H9 (cell line): Measurements from ENCODE around the gene TMEM140. TPM values are rescaled to one million over a fixed set of nuclear protein-coding genes. Genes with fewer than 3 reads are reported as not detected.

ENCODE experiments used
- DNase-seq: peaks from one replicate; pipeline ENCODE4 v3.0.0-alpha.2; 2017
- H2AFZ ChIP-seq: one replicate; pipeline ENCODE4 v1.6.1; 2013; ENCODE audit warnings: mild to moderate bottlenecking, low read length, control low read depth, moderate library complexity
- H2AK5ac ChIP-seq: 2 replicates; pipeline ENCODE4 v1.6.1; 2013; ENCODE audit warnings: low read length, control low read depth, mixed read lengths; ENCODE audit not compliant: insufficient read length
- H2BK120ac ChIP-seq: one replicate; pipeline ENCODE4 v1.6.1; 2013; ENCODE audit warnings: low read depth, mild to moderate bottlenecking, low read length, control low read depth, inconsistent platforms; ENCODE audit not compliant: poor library complexity, severe bottlenecking
- H2BK12ac ChIP-seq: 2 replicates; pipeline ENCODE4 v1.6.1; 2013; ENCODE audit warnings: low read length, control low read depth, mixed read lengths, low read depth; ENCODE audit not compliant: insufficient read length
- H2BK15ac ChIP-seq: 2 replicates; pipeline ENCODE4 v1.6.1; 2013; ENCODE audit warnings: low read depth, low read length, control low read depth
- H2BK20ac ChIP-seq: one replicate; pipeline ENCODE4 v1.6.1; 2013; ENCODE audit warnings: low read depth, mild to moderate bottlenecking, low read length, control low read depth, inconsistent platforms; ENCODE audit not compliant: poor library complexity, severe bottlenecking
- H2BK5ac ChIP-seq: 2 replicates; pipeline ENCODE4 v1.6.1; 2013; ENCODE audit warnings: low read length, control low read depth, mixed read lengths; ENCODE audit not compliant: insufficient read length
- H3K14ac ChIP-seq: 2 replicates; pipeline ENCODE4 v1.6.1; 2013; ENCODE audit warnings: low read length, control low read depth; ENCODE audit not compliant: insufficient read depth
- H3K18ac ChIP-seq: 2 replicates; pipeline ENCODE4 v1.6.1; 2013; ENCODE audit warnings: low read depth, mild to moderate bottlenecking, mixed read lengths, low read length, control low read depth; ENCODE audit not compliant: insufficient read length
- H3K23ac ChIP-seq: 2 replicates; pipeline ENCODE4 v1.6.1; 2013; ENCODE audit warnings: low read length, control low read depth, mixed read lengths, low read depth; ENCODE audit not compliant: insufficient read length
- H3K23me2 ChIP-seq: 2 replicates; pipeline ENCODE4 v1.6.1; 2013; ENCODE audit warnings: low read depth, mild to moderate bottlenecking, mixed read lengths, low read length, control low read depth; ENCODE audit not compliant: insufficient read length, poor library complexity, severe bottlenecking
- H3K27ac ChIP-seq: 2 replicates; pipeline ENCODE4 v1.5.1; 2013; ENCODE audit warnings: low read length, control low read depth, mixed read lengths, low read depth; ENCODE audit not compliant: insufficient read length
- H3K27me3 ChIP-seq: 2 replicates; pipeline ENCODE4 v1.6.1; 2013; ENCODE audit warnings: low read length, control low read depth, inconsistent platforms; ENCODE audit not compliant: insufficient read depth
- H3K4ac ChIP-seq: 2 replicates; pipeline ENCODE4 v1.6.1; 2013; ENCODE audit warnings: low read depth, mild to moderate bottlenecking, control low read depth, inconsistent platforms, low read length, moderate library complexity
- H3K4me1 ChIP-seq: 2 replicates; pipeline ENCODE4 v1.6.1; 2013; ENCODE audit warnings: low read length, control low read depth, inconsistent platforms; ENCODE audit not compliant: insufficient read depth
- H3K4me2 ChIP-seq: 2 replicates; pipeline ENCODE4 v1.6.1; 2013; ENCODE audit warnings: low read length, control low read depth, mixed read lengths; ENCODE audit not compliant: insufficient read length, insufficient read depth
- H3K56ac ChIP-seq: 2 replicates; pipeline ENCODE4 v1.6.1; 2013; ENCODE audit warnings: low read depth, mild to moderate bottlenecking, mixed read lengths, low read length, control low read depth; ENCODE audit not compliant: insufficient read length
- H3K79me1 ChIP-seq: 2 replicates; pipeline ENCODE4 v1.6.1; 2013; ENCODE audit warnings: low read depth, mild to moderate bottlenecking, moderate library complexity, low read length, control low read depth, inconsistent platforms; ENCODE audit not compliant: insufficient read depth, poor library complexity, severe bottlenecking
- H3K79me2 ChIP-seq: 2 replicates; pipeline ENCODE4 v1.6.1; 2013; ENCODE audit warnings: low read length, control low read depth, inconsistent platforms; ENCODE audit not compliant: insufficient read depth
- H3K9ac ChIP-seq: 2 replicates; pipeline ENCODE4 v1.6.1; 2013; ENCODE audit warnings: low read length, control low read depth, mixed read lengths; ENCODE audit not compliant: insufficient read length; ENCODE audit errors: extremely low read depth
- H3K9me3 ChIP-seq: one replicate; pipeline ENCODE4 v1.6.1; 2013; ENCODE audit warnings: low read depth, low read length, inconsistent platforms; ENCODE audit not compliant: control insufficient read depth
- H3T11ph ChIP-seq: one replicate; pipeline ENCODE4 v1.6.1; 2013; ENCODE audit warnings: mild to moderate bottlenecking, low read length, control low read depth, inconsistent platforms
- H4K20me1 ChIP-seq: one replicate; pipeline ENCODE4 v1.6.1; 2013; ENCODE audit not compliant: control insufficient read depth, insufficient read length, insufficient read depth
- H4K5ac ChIP-seq: 2 replicates; pipeline ENCODE4 v1.6.1; 2013; ENCODE audit warnings: low read depth, mild to moderate bottlenecking, mixed read lengths, low read length, control low read depth; ENCODE audit not compliant: insufficient read length
- H4K8ac ChIP-seq: replicated peaks from 2 replicates; pipeline ENCODE4 v1.6.1; 2013; ENCODE audit warnings: low read length, control low read depth, mixed read lengths, low read depth; ENCODE audit not compliant: insufficient read length
- H4K91ac ChIP-seq: 2 replicates; pipeline ENCODE4 v1.6.1; 2013; ENCODE audit warnings: low read depth, mild to moderate bottlenecking, moderate library complexity, mixed read lengths, low read length, control low read depth; ENCODE audit not compliant: insufficient read length
- H3K27ac Mint-ChIP-seq, 3 experiments: 2 replicates in 2 of 3; 3 replicates in 1 of 3; pipeline ENCODE4 v1.8.0; 2020 to 2021; ENCODE audit warnings: mixed read lengths in 3 of 3, mild to moderate bottlenecking in 1 of 3, moderate library complexity in 1 of 3
- H3K27me3 Mint-ChIP-seq: 2 replicates; pipeline ENCODE4 v1.8.0; 2021; ENCODE audit warnings: low read depth, mild to moderate bottlenecking, moderate library complexity, mixed read lengths
- H3K36me3 Mint-ChIP-seq, 3 experiments: 2 replicates in 2 of 3; 3 replicates in 1 of 3; pipeline ENCODE4 v1.8.0; 2020 to 2021; ENCODE audit warnings: low read depth in 3 of 3, mixed read lengths in 3 of 3; ENCODE audit not compliant: insufficient read depth in 1 of 3
- H3K4me1 Mint-ChIP-seq, 2 experiments: 2 replicates each; pipeline ENCODE4 v1.8.0; 2020; ENCODE audit warnings: mixed read lengths in 2 of 2
- H3K4me3 Mint-ChIP-seq, 2 experiments: 2 replicates in 1 of 2; 3 replicates in 1 of 2; pipeline ENCODE4 v1.8.0; 2020 to 2021; ENCODE audit warnings: mild to moderate bottlenecking in 2 of 2, mixed read lengths in 2 of 2, moderate library complexity in 1 of 2
- H3K9me3 Mint-ChIP-seq, 2 experiments: 2 replicates in 1 of 2; 3 replicates in 1 of 2; pipeline ENCODE4 v1.8.0; 2020; ENCODE audit warnings: mild to moderate bottlenecking in 2 of 2, mixed read lengths in 2 of 2, moderate library complexity in 1 of 2
- CTCF ChIP-seq: fragments of 200-600 bp; sonication (generic); conservative IDR thresholded peaks from 3 replicates; pipeline ENCODE4 v1.8.0; 2021; ENCODE audit warnings: antibody characterized with exemption, mild to moderate bottlenecking
- WGBS: extraction: QIAGEN DNeasy Blood & Tissue Kit; methylation state at CpG from one replicate; pipeline ENCODE4 v1.1.7; 2013; ENCODE audit warnings: missing lambda C conversion rate, low lambda C conversion rate, mixed read lengths; ENCODE audit not compliant: insufficient read length; ENCODE audit errors: extremely low coverage; 5-methylcytosine and 5-hydroxymethylcytosine counted together
- total RNA-seq: library from RNA; stranded (reverse); gene quantifications from 2 replicates; pipeline ENCODE4 v1.2.1, GENCODE V29; 2021

TMEM140 gene
- total RNA-seq, 1 experiment from 2014 or later: not detected

- no peak overlapping the region for H2AK5ac ChIP-seq
Observed at GRCh38 chr7:135201350-135201749, 53.5 kb downstream of the TMEM140 start.

More at GRCh38 chr7:135201350-135201749, 53.5 kb downstream of the TMEM140 start:
- H4K8ac ChIP-seq: no peak overlapping the region
- no peak overlapping the region for H3K4me3 Mint-ChIP-seq
- no peaks in the 10 kb centered on the region for H3K4me1 ChIP-seq
- H2BK20ac ChIP-seq: no peak overlapping the region
- H3K9me3 ChIP-seq: no peaks in the 10 kb centered on the region
- no peak overlapping the region for H3K27ac ChIP-seq
- no CpG with 5 or more reads among the region's 2 CpGs for WGBS
- no peaks in the 10 kb centered on the region for H3K27me3 ChIP-seq
- no peak for TF ChIP-seq CTCF
- H3K14ac ChIP-seq: no peak overlapping the region
- H4K91ac ChIP-seq: no peak overlapping the region
- no peak overlapping the region for H3K4me2 ChIP-seq
- no peak overlapping the region for H3K23ac ChIP-seq
- H2BK120ac ChIP-seq: no peak overlapping the region
- no peak overlapping the region for H2AFZ ChIP-seq
- no peaks in the 10 kb centered on the region for H3K79me1 ChIP-seq
- H3K27ac Mint-ChIP-seq: no peak overlapping the region
- H3K4me1 Mint-ChIP-seq: peaks cover 0 to 5% of the 10 kb centered on the region in 2 experiments; a peak in 3 of 4 replicates
- no peak for DNase-seq
- H3K56ac ChIP-seq: no peak overlapping the region
- no peaks in the 10 kb centered on the region for H3K27me3 Mint-ChIP-seq
- H3K79me2 ChIP-seq: no peaks in the 10 kb centered on the region
- no peak overlapping the region for H2BK15ac ChIP-seq
- peaks cover 5 to 38% (median 13%) of the 10 kb centered on the region in 3 experiments for H3K36me3 Mint-ChIP-seq
- H3K23me2 ChIP-seq: no peaks in the 10 kb centered on the region
- H3K9me3 Mint-ChIP-seq: no peaks in the 10 kb centered on the region
- no peak overlapping the region for H3K18ac ChIP-seq
- H2BK5ac ChIP-seq: no peak overlapping the region
- no peak overlapping the region for H3T11ph ChIP-seq
- no peak overlapping the region for H4K5ac ChIP-seq
- no peak overlapping the region for H3K4ac ChIP-seq
- no peak overlapping the region for H3K9ac ChIP-seq
- no peaks in the 10 kb centered on the region for H4K20me1 ChIP-seq
- no peak overlapping the region for H2BK12ac ChIP-seq
